H54 (cell line): Measurements from ENCODE around the gene CELA2A.
"Not testable (repeated sequence)": the region's sequence is repeated elsewhere in the genome, so short reads cannot be mapped to it uniquely, and the experiment has no call there.

Experiments
- DNase-seq: peaks from one replicate; pipeline ENCODE4 v3.0.0; 2011; ENCODE audit warnings: low spot score, mixed read lengths; ENCODE audit not compliant: insufficient read length
- FAIRE-seq: peaks from 3 replicates; lab custom pipeline; 2011; peaks lifted over from hg19 to GRCh38; lab: Jason Lieb, UNC
- POLR2A ChIP-seq: IDR thresholded peaks from 2 replicates; pipeline ENCODE4 v1.6.1; 2011; ENCODE audit warnings: low read depth, mild to moderate bottlenecking, low read length

Gene CELA2A

GRCh38 chr1:15519625-15520024 lies 63.1 kb downstream of the CELA2A start:
- no peak for DNase-seq
- no peak for FAIRE-seq
- no peak for TF ChIP-seq POLR2A

- not testable (repeated sequence) for FAIRE-seq, DNase-seq
These were observed 64.8 kb downstream of the CELA2A start for GRCh38 chr1:15521206-15521906.
